MCF 10A (cell line): ENCODE results near the gene TECTA. TPM values are rescaled to one million over a fixed set of nuclear protein-coding genes. Genes with fewer than 3 reads are reported as not detected.

Experiments used
- BruUV-seq: library from RNA; stranded (reverse); fragments of 400-500 nt; replicated peaks from 2 replicates; lab custom pipeline; 2021; lab: Mats Ljungman, UMichigan
- CTCF ChIA-PET: fragments of 300-600 bp; sonication (Branson Sonifier 250); formaldehyde crosslinking; extraction: SDS; loops from one replicate; lab custom pipeline; 2021; ENCODE audit warnings: antibody characterized with exemption, inconsistent platforms; lab: Yijun Ruan, JAX
- POLR2A ChIA-PET: fragments of 300-600, 350-650 bp; sonication (Branson Sonifier 250); formaldehyde crosslinking; extraction: SDS; loops from one replicate; lab custom pipeline; 2020; ENCODE audit warnings: antibody characterized with exemption, inconsistent platforms; lab: Yijun Ruan, JAX
- DNase-seq: peaks from one replicate; pipeline ENCODE4 v3.0.0-alpha.2; 2018; ENCODE audit not compliant: unreplicated experiment
- H3K27ac Mint-ChIP-seq: one replicate; pipeline ENCODE4 v1.8.0; 2022; ENCODE audit warnings: mild to moderate bottlenecking, low read depth, mixed read lengths; ENCODE audit not compliant: unreplicated experiment
- H3K27me3 Mint-ChIP-seq: one replicate; pipeline ENCODE4 v1.8.0; 2022; ENCODE audit warnings: mixed read lengths; ENCODE audit not compliant: insufficient read depth, unreplicated experiment
- H3K36me3 Mint-ChIP-seq: one replicate; pipeline ENCODE4 v1.8.0; 2022; ENCODE audit warnings: mild to moderate bottlenecking, moderate library complexity, mixed read lengths; ENCODE audit not compliant: insufficient read depth, unreplicated experiment
- H3K4me1 Mint-ChIP-seq: one replicate; pipeline ENCODE4 v1.8.0; 2022; ENCODE audit warnings: mixed read lengths; ENCODE audit not compliant: insufficient read depth, unreplicated experiment
- H3K4me3 Mint-ChIP-seq: one replicate; pipeline ENCODE4 v1.8.0; 2022; ENCODE audit warnings: mild to moderate bottlenecking, moderate library complexity, mixed read lengths; ENCODE audit not compliant: unreplicated experiment
- H3K9me3 Mint-ChIP-seq: one replicate; pipeline ENCODE4 v1.8.0; 2022; ENCODE audit warnings: mixed read lengths; ENCODE audit not compliant: unreplicated experiment
- intact Hi-C: fragments of 100-400 bp; cut with micrococcal nuclease; formaldehyde crosslinking; loops from 2 replicates; pipeline ENCODE4 v1.14.1; 2022
- total RNA-seq: library from RNA; stranded (reverse); gene quantifications from 2 replicates; pipeline ENCODE4 v1.2.3, GENCODE V29; 2022
- TF ChIP-seq, protein P1 (sequence below): fragments of 200-600 bp; IDR thresholded peaks from one replicate; pipeline ENCODE4 v1.8.0; 2022; ENCODE audit warnings: antibody characterized with exemption, mild to moderate bottlenecking; ENCODE audit not compliant: unreplicated experiment

The TECTA gene
- total RNA-seq, 1 experiment from 2014 or later = 0.30 TPM

DNA sequence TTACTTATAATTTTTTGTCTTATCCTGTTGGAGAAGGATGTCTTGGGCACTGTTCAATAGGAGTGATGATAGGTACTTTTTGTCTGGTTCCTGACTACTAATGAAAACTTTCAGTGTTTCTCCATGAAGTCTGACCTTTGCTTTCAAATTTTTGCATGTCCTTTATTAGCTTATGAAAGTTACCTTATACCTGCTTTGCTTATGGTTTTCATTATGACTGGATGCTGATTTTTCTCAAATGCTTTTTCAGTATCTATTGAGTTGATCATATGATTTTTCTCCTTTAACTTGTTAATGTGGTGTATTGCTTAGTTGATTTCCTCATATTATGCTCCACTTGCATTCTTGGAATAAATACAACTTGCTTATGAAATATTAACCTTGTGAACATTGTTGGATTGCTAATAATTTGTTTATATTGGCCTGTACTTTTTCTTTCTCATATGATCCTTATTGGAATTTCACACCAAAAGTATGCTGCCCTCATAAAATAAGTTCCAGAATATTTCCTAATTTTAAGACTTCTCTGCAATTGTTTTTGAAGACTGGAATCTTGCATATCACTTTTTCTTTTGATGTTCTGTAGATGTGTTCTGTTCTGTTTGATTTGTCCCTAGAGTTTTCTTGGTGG, 106.6 kb downstream of the TECTA start:
- no peak overlapping the region for H3K27ac Mint-ChIP-seq
- no TSS peak for BruUV-seq
- ChIA-PET CTCF (interaction anchor here (0.6 to 2.3 kb wide), 2 partner anchors 13 to 1009 kb away, joined by 3 to 10 read pairs; no protein-coding TSS in a partner anchor), POLR2A (no interaction called here)
- intact Hi-C loops = no loop called here
- H3K4me3 Mint-ChIP-seq = no peak overlapping the region
- DNase-seq = peak; percentile 20
- H3K4me1 Mint-ChIP-seq = peaks cover 8% of the 10 kb centered on the region
- no peaks in the 10 kb centered on the region for H3K36me3 Mint-ChIP-seq
- TF ChIP-seq, protein P1, sequence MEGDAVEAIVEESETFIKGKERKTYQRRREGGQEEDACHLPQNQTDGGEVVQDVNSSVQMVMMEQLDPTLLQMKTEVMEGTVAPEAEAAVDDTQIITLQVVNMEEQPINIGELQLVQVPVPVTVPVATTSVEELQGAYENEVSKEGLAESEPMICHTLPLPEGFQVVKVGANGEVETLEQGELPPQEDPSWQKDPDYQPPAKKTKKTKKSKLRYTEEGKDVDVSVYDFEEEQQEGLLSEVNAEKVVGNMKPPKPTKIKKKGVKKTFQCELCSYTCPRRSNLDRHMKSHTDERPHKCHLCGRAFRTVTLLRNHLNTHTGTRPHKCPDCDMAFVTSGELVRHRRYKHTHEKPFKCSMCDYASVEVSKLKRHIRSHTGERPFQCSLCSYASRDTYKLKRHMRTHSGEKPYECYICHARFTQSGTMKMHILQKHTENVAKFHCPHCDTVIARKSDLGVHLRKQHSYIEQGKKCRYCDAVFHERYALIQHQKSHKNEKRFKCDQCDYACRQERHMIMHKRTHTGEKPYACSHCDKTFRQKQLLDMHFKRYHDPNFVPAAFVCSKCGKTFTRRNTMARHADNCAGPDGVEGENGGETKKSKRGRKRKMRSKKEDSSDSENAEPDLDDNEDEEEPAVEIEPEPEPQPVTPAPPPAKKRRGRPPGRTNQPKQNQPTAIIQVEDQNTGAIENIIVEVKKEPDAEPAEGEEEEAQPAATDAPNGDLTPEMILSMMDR = no peak
- H3K9me3 Mint-ChIP-seq = no peaks in the 10 kb centered on the region
- peaks cover 52% of the 10 kb centered on the region for H3K27me3 Mint-ChIP-seq

DNA sequence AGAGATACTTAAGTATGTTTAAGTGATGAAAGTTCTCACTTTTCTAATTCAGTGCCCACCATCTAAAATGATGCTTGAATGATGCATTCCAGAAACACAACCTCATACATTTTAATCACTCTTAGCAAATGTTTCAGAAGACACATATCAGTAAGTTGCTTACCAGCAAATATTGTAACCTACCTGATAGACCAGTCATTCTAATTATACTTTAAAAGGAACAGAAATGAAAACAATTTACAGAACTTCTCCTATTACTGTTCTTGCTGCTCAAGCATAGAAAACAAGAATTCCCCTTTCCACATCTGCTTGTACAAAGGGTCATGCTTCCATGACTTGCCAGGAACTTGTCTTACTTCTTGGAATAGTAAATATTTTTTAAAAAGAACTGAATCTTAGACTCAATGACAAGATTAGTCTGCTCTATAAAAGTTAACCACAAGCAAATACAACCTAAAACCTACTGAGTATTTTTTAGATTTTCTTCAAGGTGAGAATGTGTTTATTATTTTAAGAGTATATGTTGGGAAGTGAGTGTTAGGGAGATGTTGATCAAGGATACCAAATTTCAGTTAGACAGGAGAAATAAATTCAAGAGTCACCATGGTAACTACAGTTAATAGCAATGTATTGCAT, 109.5 kb downstream of the TECTA start:
- ChIA-PET POLR2A (no interaction called here), CTCF (interaction anchor here (0.8 kb wide), 1 partner anchor 16 kb away, joined by 3 read pairs; no protein-coding TSS in a partner anchor)
- Mint-ChIP-seq H3K27ac (no peak overlapping the region), H3K27me3 (peaks cover 75% of the 10 kb centered on the region), H3K36me3 (no peaks in the 10 kb centered on the region), H3K4me1 (peaks cover 8% of the 10 kb centered on the region), H3K9me3 (no peaks in the 10 kb centered on the region), H3K4me3 (no peak overlapping the region)
- no peak for DNase-seq
- intact Hi-C loops = no loop called here
- BruUV-seq = no TSS peak
- TF ChIP-seq, protein P1 = no peak

GRCh38 chr11:121211626-121212025, 110.6 kb downstream of the TECTA start:
- H3K27ac Mint-ChIP-seq = no peak overlapping the region
- no peak overlapping the region for H3K4me3 Mint-ChIP-seq
- H3K4me1 Mint-ChIP-seq = peaks cover 8% of the 10 kb centered on the region
- BruUV-seq = no TSS peak
- intact Hi-C loops = no loop called here
- no peaks in the 10 kb centered on the region for H3K36me3 Mint-ChIP-seq
- POLR2A ChIA-PET = no interaction called here
- DNase-seq = no peak
- CTCF ChIA-PET = no interaction called here
- H3K27me3 Mint-ChIP-seq = peaks cover 75% of the 10 kb centered on the region
- no peaks in the 10 kb centered on the region for H3K9me3 Mint-ChIP-seq
- TF ChIP-seq, protein P1 = no peak

- BruUV-seq = no TSS peak
- H3K36me3 Mint-ChIP-seq = no peaks in the 10 kb centered on the region
- H3K27ac Mint-ChIP-seq = no peak overlapping the region
- CTCF ChIA-PET = no interaction called here
- POLR2A ChIA-PET = interaction anchor here (1.3 kb wide), 1 partner anchor 18 kb away, joined by 3 read pairs; no protein-coding TSS in a partner anchor
- peaks cover 75% of the 10 kb centered on the region for H3K27me3 Mint-ChIP-seq
- no peaks in the 10 kb centered on the region for H3K9me3 Mint-ChIP-seq
- no peak for DNase-seq
- intact Hi-C loops = no loop called here
- peaks cover 3% of the 10 kb centered on the region for H3K4me1 Mint-ChIP-seq
- no peak overlapping the region for H3K4me3 Mint-ChIP-seq
- TF ChIP-seq, protein P1 = no peak
Measured at GRCh38 chr11:121212536-121213361, 111.7 kb downstream of the TECTA start.
